Motor neuron (in vitro differentiated cells): Measurements from ENCODE around the gene TMEM219. TPM values are rescaled to one million over a fixed set of nuclear protein-coding genes. Genes with fewer than 3 reads are reported as not detected.

Experiments
- ATAC-seq, 8 experiments: fragments of 200-7000 bp; cut with Tn5 transposase; replicated peaks in 6 of 8; 2 replicates each; pipeline ENCODE4 v1.8.0; 2021; ENCODE audit warnings: mild to moderate bottlenecking in 8 of 8, moderate library complexity in 8 of 8
- H3K27ac ChIP-seq, 2 donors: fragments of 250-450 bp; sonication (Bioruptor Pico); 2 replicates each; pipeline ENCODE4 v1.9.0; 2021; ENCODE audit warnings: antibody characterized with exemption in 2 of 2, mild to moderate bottlenecking in 2 of 2, moderate library complexity in 1 of 2
- H3K4me1 ChIP-seq, 2 donors: fragments of 250-450 bp; sonication (Bioruptor Pico); replicated peaks in 1 of 2; 2 replicates each; pipeline ENCODE4 v1.6.1; 2021; ENCODE audit warnings: antibody characterized with exemption in 2 of 2, mild to moderate bottlenecking in 2 of 2, moderate library complexity in 1 of 2
- H3K4me3 ChIP-seq, 5 donors: fragments of 250-450 bp; sonication (Bioruptor Pico); 2 replicates each; pipeline ENCODE4 v1.9.0; 2021; ENCODE audit warnings: antibody characterized with exemption in 5 of 5, mild to moderate bottlenecking in 5 of 5, moderate library complexity in 4 of 5
- WGBS, 10 experiments: fragments of 450-650 bp; shearing (Covaris generic); methylation state at CpG; one replicate each; pipeline ENCODE4 v1.0.0; 2022; 5-methylcytosine and 5-hydroxymethylcytosine counted together
- in situ Hi-C, 9 experiments: fragments of 400-800 bp; cut with MboI; loops; one replicate each; pipeline ENCODE4 v1.15.0; 2021; ENCODE audit warnings: low sequenced_read_pairs in 9 of 9, low pct_unique_long_range_greater_than_20kb in 2 of 9; ENCODE audit not compliant: unreplicated experiment in 9 of 9
- total RNA-seq, 8 experiments: library from RNA; unstranded; fragments of 300-600 nt; gene quantifications; 2 replicates each; pipeline versions ENCODE4 v1.2.3 to v1.2.4, GENCODE V29; 2022

The TMEM219 gene
- total RNA-seq, 8 experiments from 2014 or later, result 34.4 to 77.6 (median 56.2) TPM

GRCh38 chr16:29975811-29976511 lies 14.1 kb downstream of the TMEM219 start:
- no peak overlapping the region for H3K27ac ChIP-seq
- H3K4me1 ChIP-seq, result peaks cover 21% of the 10 kb centered on the region in 2 donors
- H3K4me3 ChIP-seq, result peak overlapping the region; percentile 48 to 76 (median 61)
- in situ Hi-C loops, result no loop called here
- ATAC-seq, result no peak
- 14 to 47% (median 34%) methylated on average over 2 to 5 of the region's 6 CpGs; no CpG with 5 or more reads in 5 of the 10 experiments for WGBS, 10 experiments

DNA sequence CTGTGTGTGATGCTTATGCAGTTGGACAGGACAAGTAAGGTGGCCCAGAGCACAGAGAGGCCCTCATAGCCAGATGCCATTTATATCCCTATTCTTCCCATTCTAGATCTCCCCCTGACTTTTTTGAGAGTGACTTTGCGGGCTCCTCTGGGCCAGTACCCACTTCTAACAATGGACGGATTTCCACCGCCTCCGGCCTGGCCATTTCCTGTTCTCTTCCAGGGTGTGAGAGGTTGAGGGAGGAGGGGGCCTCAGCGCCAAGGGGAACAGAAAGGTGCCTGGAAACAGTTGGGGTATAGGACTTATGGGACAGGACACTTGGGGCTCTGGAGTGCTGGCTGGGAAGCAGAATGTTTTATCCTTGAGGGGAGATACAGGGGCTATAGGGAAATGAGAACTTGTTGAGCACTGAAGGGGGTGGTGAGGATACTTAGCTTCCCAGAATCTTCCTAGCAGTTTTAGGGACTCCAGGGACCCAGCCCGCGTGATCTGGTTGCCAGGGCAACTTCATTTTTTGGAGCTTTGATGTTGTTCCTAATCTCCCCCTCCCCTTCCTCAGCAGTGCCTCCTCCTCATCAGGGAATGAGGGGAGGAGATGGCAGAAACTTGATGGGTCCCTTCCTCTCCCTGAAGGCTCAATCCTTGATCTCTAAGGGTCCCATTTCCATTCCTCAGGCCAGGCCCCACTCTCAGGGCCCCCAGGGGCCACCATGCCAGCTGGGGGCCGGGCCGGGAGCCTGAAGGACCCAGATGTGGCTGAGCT lies 15.4 kb downstream of the TMEM219 start:
- peaks cover 21% of the 10 kb centered on the region in 2 donors for H3K4me1 ChIP-seq
- no peak for ATAC-seq
- 80 to 100% (median 85%) methylated on average over 1 to 5 of the region's 9 CpGs; no CpG with 5 or more reads in 4 of the 10 experiments for WGBS, 10 experiments
- H3K4me3 ChIP-seq, result no peak overlapping the region
- in situ Hi-C loops, result no loop called here
- H3K27ac ChIP-seq, result no peak overlapping the region

GRCh38 chr16:29978081-29978480 lies 16.2 kb downstream of the TMEM219 start:
- 91 to 100% methylated on average over 1 to 3 of the region's 9 CpGs; no CpG with 5 or more reads in 8 of the 10 experiments for WGBS, 10 experiments
- Histone ChIP-seq H3K4me1 (peaks cover 21% of the 10 kb centered on the region in 2 donors), H3K4me3 (no peak overlapping the region), H3K27ac (no peak overlapping the region)
- in situ Hi-C loops, result no loop called here
- ATAC-seq, result no peak

DNA sequence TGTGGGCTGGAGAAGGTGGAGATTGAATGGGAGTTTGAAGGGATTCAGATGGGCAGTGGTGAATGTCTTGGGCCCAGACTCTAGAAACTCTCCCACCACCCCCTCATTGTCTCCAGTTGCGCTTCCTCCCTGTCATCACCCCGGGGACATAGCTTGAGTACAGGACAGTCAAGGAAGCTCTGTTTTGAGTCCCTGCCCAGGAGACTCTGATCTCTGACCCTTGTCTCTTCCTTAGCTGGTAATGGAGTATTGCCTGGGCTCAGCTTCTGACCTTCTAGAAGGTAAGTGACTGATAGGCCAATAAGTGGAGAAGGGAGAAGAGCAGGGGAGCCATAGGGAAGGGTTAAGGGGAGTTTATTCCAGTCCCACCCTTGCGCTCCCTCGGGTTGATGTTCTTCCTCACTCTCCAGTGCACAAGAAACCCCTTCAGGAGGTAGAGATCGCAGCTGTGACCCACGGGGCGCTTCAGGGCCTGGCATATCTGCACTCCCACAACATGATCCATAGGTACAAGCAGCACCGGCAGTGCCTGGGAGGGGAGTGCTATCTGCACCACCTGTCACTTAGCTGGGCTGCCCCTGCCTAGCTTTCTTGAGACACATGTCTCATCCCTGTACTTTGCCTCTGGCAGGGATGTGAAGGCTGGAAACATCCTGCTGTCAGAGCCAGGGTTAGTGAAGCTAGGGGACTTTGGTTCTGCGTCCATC lies 16.8 kb downstream of the TMEM219 start:
- H3K4me3 ChIP-seq, result no peak overlapping the region
- in situ Hi-C loops, result no loop called here
- 67 to 100% (median 99%) methylated on average over 1 to 8 of the region's 9 CpGs; no CpG with 5 or more reads in 3 of the 10 experiments for WGBS, 10 experiments
- H3K4me1 ChIP-seq, result peaks cover 21% of the 10 kb centered on the region in 2 donors
- no peak for ATAC-seq
- H3K27ac ChIP-seq, result no peak overlapping the region

- H3K27ac ChIP-seq, result no peak overlapping the region
- in situ Hi-C loops, result no loop called here
- peak in 1 of 8 experiments; percentile 14 for ATAC-seq
- 20 to 100% (median 95%) methylated on average over 1 to 11 of the region's 24 CpGs; no CpG with 5 or more reads in 5 of the 10 experiments for WGBS, 10 experiments
- H3K4me3 ChIP-seq, result no peak overlapping the region
- no peaks in the 10 kb centered on the region for H3K4me1 ChIP-seq
Measured at GRCh38 chr16:29982560-29983419, 20.9 kb downstream of the TMEM219 start.

DNA sequence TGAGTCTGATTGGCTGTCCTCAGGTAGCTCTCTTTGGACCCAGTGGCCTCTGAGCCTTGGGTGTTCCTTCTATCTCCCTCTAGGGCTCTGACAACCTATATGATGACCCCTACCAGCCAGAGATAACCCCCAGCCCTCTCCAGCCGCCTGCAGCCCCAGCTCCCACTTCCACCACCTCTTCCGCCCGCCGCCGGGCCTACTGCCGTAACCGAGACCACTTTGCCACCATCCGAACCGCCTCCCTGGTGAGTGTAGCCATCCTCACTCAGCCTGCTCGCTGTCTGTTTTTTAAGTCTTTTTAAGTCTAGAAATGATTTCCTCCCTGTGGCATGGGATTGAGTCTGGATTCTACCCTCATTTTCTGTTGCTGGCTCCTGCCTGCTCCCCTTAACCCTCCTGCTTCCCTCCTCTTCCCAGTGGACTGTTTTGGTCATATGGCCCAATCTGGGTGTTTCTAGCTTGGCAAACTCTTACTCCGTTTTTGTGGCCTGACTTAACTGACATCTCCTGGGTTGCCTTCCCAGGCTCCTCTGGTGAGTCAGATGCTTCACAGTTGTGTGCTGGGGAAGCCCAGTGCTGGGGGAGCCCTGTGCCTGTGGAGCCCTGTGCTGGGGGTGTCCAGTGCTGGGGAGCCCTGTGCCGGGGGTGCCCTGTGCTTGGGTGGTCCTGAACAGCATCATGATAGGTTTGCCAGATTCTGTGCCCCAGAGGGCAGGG lies 21.7 kb downstream of the TMEM219 start:
- no peak overlapping the region for H3K4me3 ChIP-seq
- no peaks in the 10 kb centered on the region for H3K4me1 ChIP-seq
- no peak overlapping the region for H3K27ac ChIP-seq
- no peak for ATAC-seq
- WGBS, 10 experiments, result 40 to 100% (median 90%) methylated on average over 1 to 12 of the region's 12 CpGs; no CpG with 5 or more reads in 5 of the 10 experiments
- in situ Hi-C loops, result no loop called here

DNA sequence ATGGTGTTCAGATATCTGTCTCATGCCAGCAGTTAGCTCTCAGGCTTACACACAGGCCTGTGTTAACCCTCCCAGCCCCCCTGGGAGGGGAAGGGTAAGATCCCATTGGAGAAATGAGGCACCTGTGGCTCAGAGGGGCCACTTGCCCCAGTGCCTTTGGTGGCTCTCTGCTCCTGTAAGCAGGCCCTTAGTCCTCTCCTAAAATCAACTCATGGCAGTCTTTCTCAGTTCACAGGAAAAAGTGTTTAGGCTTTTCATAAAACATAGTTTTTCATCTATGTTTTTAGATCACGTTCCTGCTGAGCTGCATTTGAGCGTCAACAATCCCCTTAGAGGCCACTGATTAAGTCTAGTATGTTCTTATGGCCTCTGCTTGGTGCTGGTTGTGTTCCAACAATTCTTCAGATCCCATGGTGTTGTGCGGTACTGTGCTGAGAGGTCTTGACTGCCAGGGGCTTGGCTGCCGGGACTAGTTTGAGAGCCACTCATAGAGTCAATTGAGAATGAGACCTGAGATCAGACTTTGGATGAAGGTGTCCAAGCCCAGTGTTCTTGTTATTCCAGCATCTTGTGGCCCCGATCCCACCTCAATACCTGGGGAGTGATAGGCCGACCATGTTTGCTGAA lies 22.4 kb downstream of the TMEM219 start:
- no peak overlapping the region for H3K4me3 ChIP-seq
- H3K27ac ChIP-seq, result no peak overlapping the region
- 42 to 100% (median 100%) methylated on average over 1 to 3 of the region's 6 CpGs; no CpG with 5 or more reads in 4 of the 10 experiments for WGBS, 10 experiments
- no peak for ATAC-seq
- H3K4me1 ChIP-seq, result no peaks in the 10 kb centered on the region
- in situ Hi-C loops, result no loop called here

GRCh38 chr16:29984764-29985147 lies 22.9 kb downstream of the TMEM219 start:
- no peak for ATAC-seq
- in situ Hi-C loops, result no loop called here
- Histone ChIP-seq H3K4me1 (no peaks in the 10 kb centered on the region), H3K27ac (no peak overlapping the region), H3K4me3 (no peak overlapping the region)
- 76 to 100% (median 87%) methylated on average over 1 to 4 of the region's 5 CpGs; no CpG with 5 or more reads in 1 of the 10 experiments for WGBS, 10 experiments

DNA sequence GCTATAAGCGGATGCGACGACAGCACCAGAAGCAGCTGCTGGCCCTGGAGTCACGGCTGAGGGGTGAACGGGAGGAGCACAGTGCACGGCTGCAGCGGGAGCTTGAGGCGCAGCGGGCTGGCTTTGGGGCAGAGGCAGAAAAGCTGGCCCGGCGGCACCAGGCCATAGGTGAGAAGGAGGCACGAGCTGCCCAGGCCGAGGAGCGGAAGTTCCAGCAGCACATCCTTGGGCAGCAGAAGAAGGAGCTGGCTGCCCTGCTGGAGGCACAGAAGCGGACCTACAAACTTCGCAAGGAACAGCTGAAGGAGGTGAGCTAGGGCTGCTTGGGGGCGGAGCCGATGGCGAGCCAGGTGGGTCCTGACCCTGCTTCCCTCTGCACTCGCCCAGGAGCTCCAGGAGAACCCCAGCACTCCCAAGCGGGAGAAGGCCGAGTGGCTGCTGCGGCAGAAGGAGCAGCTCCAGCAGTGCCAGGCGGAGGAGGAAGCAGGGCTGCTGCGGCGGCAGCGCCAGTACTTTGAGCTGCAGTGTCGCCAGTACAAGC lies 23.5 kb downstream of the TMEM219 start:
- Histone ChIP-seq H3K27ac (no peak overlapping the region), H3K4me3 (no peak overlapping the region), H3K4me1 (no peaks in the 10 kb centered on the region)
- in situ Hi-C loops, result no loop called here
- 80 to 100% (median 99%) methylated on average over 1 to 9 of the region's 28 CpGs; no CpG with 5 or more reads in 3 of the 10 experiments for WGBS, 10 experiments
- no peak for ATAC-seq

GRCh38 chr16:29986231-29986630 lies 24.4 kb downstream of the TMEM219 start:
- H3K27ac ChIP-seq, result no peak overlapping the region
- no peak overlapping the region for H3K4me3 ChIP-seq
- in situ Hi-C loops, result no loop called here
- 87 to 100% (median 99%) methylated on average over 3 to 6 of the region's 20 CpGs; no CpG with 5 or more reads in 6 of the 10 experiments for WGBS, 10 experiments
- no peak for ATAC-seq
- no peaks in the 10 kb centered on the region for H3K4me1 ChIP-seq

DNA sequence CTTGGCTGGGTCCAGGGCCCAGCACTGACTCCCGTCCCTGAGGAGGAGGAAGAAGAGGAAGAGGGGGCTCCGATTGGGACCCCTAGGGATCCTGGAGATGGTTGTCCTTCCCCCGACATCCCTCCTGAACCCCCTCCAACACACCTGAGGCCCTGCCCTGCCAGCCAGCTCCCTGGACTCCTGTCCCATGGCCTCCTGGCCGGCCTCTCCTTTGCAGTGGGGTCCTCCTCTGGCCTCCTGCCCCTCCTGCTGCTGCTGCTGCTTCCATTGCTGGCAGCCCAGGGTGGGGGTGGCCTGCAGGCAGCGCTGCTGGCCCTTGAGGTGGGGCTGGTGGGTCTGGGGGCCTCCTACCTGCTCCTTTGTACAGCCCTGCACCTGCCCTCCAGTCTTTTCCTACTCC lies 25.1 kb downstream of the TMEM219 start:
- 89 to 100% methylated on average over 1 to 3 of the region's 5 CpGs; no CpG with 5 or more reads in 8 of the 10 experiments for WGBS, 10 experiments
- H3K27ac ChIP-seq, result no peak overlapping the region
- H3K4me3 ChIP-seq, result no peak overlapping the region
- no peaks in the 10 kb centered on the region for H3K4me1 ChIP-seq
- in situ Hi-C loops, result no loop called here
- ATAC-seq, result no peak
